ENCODE measurements around the gene ZNF648.

Gene ZNF648

GRCh38 chr1:182064611-182065010 is 3.1 kb upstream of the ZNF648 start:
- no peak for DNase-seq (ENCODE audit: low read depth)
- no peak overlapping the region for H3K4me3 ChIP-seq (replicated peaks; ENCODE audit: low read depth, low read length)
- TF ChIP-seq CTCF (IDR thresholded peaks at IDR 0.05; ENCODE audit: low read length, missing control alignments) = no peak

GRCh38 chr1:182062223-182062622 is 711 bp upstream of the ZNF648 start:
- DNase-seq (ENCODE audit: low read depth) = no peak
- H3K4me3 ChIP-seq (replicated peaks; ENCODE audit: low read depth, low read length) = no peak overlapping the region
- TF ChIP-seq CTCF (IDR thresholded peaks at IDR 0.05; ENCODE audit: low read length, missing control alignments) = no peak

- no peak overlapping the region for H3K4me3 ChIP-seq (replicated peaks; ENCODE audit: low read depth, low read length)
These were observed 635 bp downstream of the ZNF648 start for GRCh38 chr1:182060877-182061276.

GRCh38 chr1:182059936-182060335 is 1.6 kb downstream of the ZNF648 start:
- TF ChIP-seq CTCF (IDR thresholded peaks at IDR 0.05; ENCODE audit: low read length, missing control alignments) = no peak
- no peak for DNase-seq (ENCODE audit: low read depth)
- H3K4me3 ChIP-seq (replicated peaks; ENCODE audit: low read depth, low read length) = no peak overlapping the region

More at GRCh38 chr1:182060877-182061276, 635 bp downstream of the ZNF648 start:
- no peak for TF ChIP-seq CTCF (IDR thresholded peaks at IDR 0.05; ENCODE audit: low read length, missing control alignments)
- DNase-seq (ENCODE audit: low read depth) = no peak

- no peak for TF ChIP-seq CTCF (IDR thresholded peaks at IDR 0.05; ENCODE audit: low read length, missing control alignments)
- no peak for DNase-seq (ENCODE audit: low read depth)
These were observed 4.7 kb downstream of the ZNF648 start for GRCh38 chr1:182056601-182057366.

GRCh38 chr1:182054698-182055326 is 6.7 kb downstream of the ZNF648 start:
- no peak overlapping the region for H3K4me3 ChIP-seq (replicated peaks; ENCODE audit: low read depth, low read length)
- DNase-seq (ENCODE audit: low read depth) = no peak
- peak; percentile 3 for TF ChIP-seq CTCF (IDR thresholded peaks at IDR 0.05; ENCODE audit: low read length, missing control alignments)

More at GRCh38 chr1:182056601-182057366, 4.7 kb downstream of the ZNF648 start:
- H3K4me3 ChIP-seq (replicated peaks; ENCODE audit: low read depth, low read length) = no peak overlapping the region

Measured in fibroblast of pulmonary artery (primary cell).